Neural cell (in vitro differentiated cells): ENCODE data around the gene PRRX1.

Experiments used
- CTCF ChIP-seq: fragments of 450-650 bp; IDR thresholded peaks from 2 replicates; pipeline ENCODE4 v1.5.1; 2014; ENCODE audit warnings: antibody characterized with exemption, mild to moderate bottlenecking, moderate library complexity; ENCODE audit not compliant: poor library complexity, severe bottlenecking
- EP300 ChIP-seq: fragments of 450-650 bp; conservative IDR thresholded peaks from 2 replicates; pipeline ENCODE4 v1.6.1; 2014; ENCODE audit warnings: antibody characterized with exemption, mild to moderate bottlenecking, moderate library complexity; ENCODE audit not compliant: poor library complexity, severe bottlenecking
- EZH2 ChIP-seq: fragments of 200-600, 300-800 bp; shearing (Covaris generic), sonication (generic); IDR thresholded peaks from 2 replicates; pipeline ENCODE4 v1.6.1; 2014; ENCODE audit warnings: antibody characterized with exemption, low read length, borderline replicate concordance, mild to moderate bottlenecking; ENCODE audit not compliant: insufficient read depth, poor library complexity, severe bottlenecking
- MXI1 ChIP-seq: fragments of 450-650 bp; conservative IDR thresholded peaks from 2 replicates; pipeline ENCODE4 v1.6.1; 2014; ENCODE audit warnings: antibody characterized with exemption, mild to moderate bottlenecking; ENCODE audit not compliant: poor library complexity, severe bottlenecking
- POLR2AphosphoS5 ChIP-seq: IDR thresholded peaks from 2 replicates; pipeline ENCODE4 v1.6.1; 2012
- RAD21 ChIP-seq: fragments of 450-650 bp; conservative IDR thresholded peaks from 2 replicates; pipeline ENCODE4 v1.6.1; 2014; ENCODE audit warnings: antibody characterized with exemption, mild to moderate bottlenecking, moderate library complexity
- REST ChIP-seq: IDR thresholded peaks from 2 replicates; pipeline ENCODE4 v1.6.1; 2012; ENCODE audit warnings: borderline replicate concordance
- TAF1 ChIP-seq: IDR thresholded peaks from 2 replicates; pipeline ENCODE4 v1.6.1; 2012; ENCODE audit warnings: low read depth

GRCh38 chr1:170758992-170759391 lies 95.1 kb downstream of the PRRX1 start:
- TF ChIP-seq CTCF, result no peak
- no peak for TF ChIP-seq REST
- no peak for TF ChIP-seq EZH2
- no peak for TF ChIP-seq RAD21
- TF ChIP-seq TAF1, result no peak
- no peak for TF ChIP-seq MXI1
- no peak for TF ChIP-seq EP300
- no peak for TF ChIP-seq POLR2AphosphoS5
